GM21360 (cell line): ENCODE results near the gene ZMYM4.
"Not testable (repeated sequence)": the region's sequence is repeated elsewhere in the genome, so short reads cannot be mapped to it uniquely, and the experiment has no call there.

ENCODE experiments used
- ATAC-seq: cut with Tn5 transposase; IDR thresholded peaks from one replicate; pipeline ENCODE4 v1.9.1; 2021; ENCODE audit warnings: mild to moderate bottlenecking, moderate library complexity; ENCODE audit not compliant: unreplicated experiment

Gene ZMYM4

GRCh38 chr1:35320937-35321336 is 52.4 kb downstream of the ZMYM4 start:
- no peak for ATAC-seq

- no peak for ATAC-seq
Measured at GRCh38 chr1:35324486-35324885, 56.0 kb downstream of the ZMYM4 start.

- no peak for ATAC-seq
Measured at GRCh38 chr1:35326246-35326866, 57.8 kb downstream of the ZMYM4 start.

- not testable (repeated sequence) for ATAC-seq
Measured at GRCh38 chr1:35331618-35332017, 63.1 kb downstream of the ZMYM4 start.

GRCh38 chr1:35334485-35334884 is 66.0 kb downstream of the ZMYM4 start:
- ATAC-seq, result no peak

- ATAC-seq, result no peak
Measured at GRCh38 chr1:35340519-35340918, 72.0 kb downstream of the ZMYM4 start.

- no peak for ATAC-seq
Measured at GRCh38 chr1:35345439-35345981, 77.0 kb downstream of the ZMYM4 start.

- no peak for ATAC-seq
Measured at GRCh38 chr1:35350872-35351271, 82.4 kb downstream of the ZMYM4 start.

GRCh38 chr1:35359995-35360394 is 91.5 kb downstream of the ZMYM4 start:
- ATAC-seq, result no peak

- no peak for ATAC-seq
Measured at GRCh38 chr1:35361638-35362037, 93.1 kb downstream of the ZMYM4 start.

- no peak for ATAC-seq
Measured at GRCh38 chr1:35364741-35365140, 96.2 kb downstream of the ZMYM4 start.

- no peak for ATAC-seq
Measured at GRCh38 chr1:35367914-35368313, 99.4 kb downstream of the ZMYM4 start.

GRCh38 chr1:35369922-35370671 is 101.6 kb downstream of the ZMYM4 start:
- ATAC-seq, result no peak

- no peak for ATAC-seq
Measured at GRCh38 chr1:35371506-35371905, 103.0 kb downstream of the ZMYM4 start.

- ATAC-seq, result no peak
Measured at GRCh38 chr1:35377555-35377954, 109.0 kb downstream of the ZMYM4 start.

GRCh38 chr1:35379317-35380000 is 111.0 kb downstream of the ZMYM4 start:
- no peak for ATAC-seq

GRCh38 chr1:35380111-35380510 is 111.6 kb downstream of the ZMYM4 start:
- ATAC-seq, result not testable (repeated sequence)

GRCh38 chr1:35382107-35382506 is 113.6 kb downstream of the ZMYM4 start:
- ATAC-seq, result no peak

- no peak for ATAC-seq
Measured at GRCh38 chr1:35386290-35386689, 117.8 kb downstream of the ZMYM4 start.

- no peak for ATAC-seq
Measured at GRCh38 chr1:35386959-35387358, 118.5 kb downstream of the ZMYM4 start.

GRCh38 chr1:35390600-35391494 is 122.3 kb downstream of the ZMYM4 start:
- no peak for ATAC-seq
